ENCODE results near the gene GH2.
"Not testable (repeated sequence)": the region's sequence is repeated elsewhere in the genome, so short reads cannot be mapped to it uniquely, and the experiment has no call there.

Gene GH2

DNA sequence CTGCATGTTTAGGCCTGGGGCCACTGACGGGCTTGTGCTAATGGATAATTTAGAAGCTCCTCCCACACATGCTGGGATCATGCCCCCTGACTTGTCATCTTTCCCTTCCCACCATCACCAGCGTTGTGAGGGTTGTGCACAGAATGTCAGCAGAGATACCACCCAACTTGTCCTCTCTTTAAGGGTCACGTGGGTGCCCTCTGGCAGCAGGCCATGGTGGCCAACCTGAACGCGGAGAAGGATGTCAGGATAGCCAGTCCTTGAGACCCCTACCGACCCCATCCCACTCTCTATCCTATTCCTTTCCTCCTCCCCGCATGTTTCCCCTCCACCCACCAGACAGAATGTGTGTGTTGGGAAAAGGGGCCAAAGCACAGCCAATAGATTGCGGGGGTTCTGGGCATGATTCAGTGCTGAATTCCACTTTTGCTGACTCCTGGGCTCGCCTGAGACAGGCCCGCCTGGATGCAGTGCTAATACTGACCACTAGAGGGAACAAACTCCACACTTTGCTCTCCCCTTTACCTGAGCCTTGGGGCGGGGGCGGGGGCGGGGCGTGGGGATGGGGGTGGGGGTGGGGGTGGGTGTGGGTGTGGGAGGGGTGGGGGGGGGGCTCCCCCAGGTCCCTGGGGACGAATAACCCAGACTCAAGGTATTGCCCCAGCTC, at the start of gene GH2:
Gene GH2, minus strand, starts transcription at position 10 of the 667 bp plus-strand sequence. CDS start 143 bp downstream, outside the sequence.
- peak; percentile 64 for DNase-seq

DNA sequence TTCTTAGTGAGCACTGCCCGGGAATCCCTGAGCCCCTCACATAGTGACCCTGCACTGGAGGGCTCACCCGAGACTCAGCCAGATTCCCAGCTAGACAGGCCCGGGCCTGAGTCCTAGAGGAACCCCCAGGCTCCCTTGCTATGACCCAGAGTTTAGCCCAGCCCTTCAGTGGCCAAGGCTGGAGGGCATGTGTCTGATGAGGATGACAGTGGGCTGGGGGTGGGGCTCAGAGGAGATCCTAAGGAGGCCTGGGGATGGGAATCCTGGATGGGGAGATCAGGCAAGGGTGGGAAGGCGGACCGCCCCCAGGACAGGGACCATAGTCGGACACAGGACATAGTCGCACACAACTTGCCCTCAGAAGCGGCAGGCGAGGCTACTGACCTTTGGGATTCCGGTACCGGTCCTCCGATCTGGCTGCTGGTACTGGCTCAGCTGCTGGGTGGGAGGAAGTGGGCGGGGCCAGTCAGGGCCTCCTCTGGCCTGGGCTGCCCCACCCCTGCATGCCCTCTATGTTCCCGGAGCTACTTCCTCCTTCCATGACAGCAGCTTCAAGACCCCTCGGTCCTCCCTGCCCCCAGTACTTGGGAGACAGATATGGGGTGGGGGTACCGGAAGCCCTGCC, 49.3 kb upstream of the GH2 start:
- peak; percentile 46 for DNase-seq

DNA sequence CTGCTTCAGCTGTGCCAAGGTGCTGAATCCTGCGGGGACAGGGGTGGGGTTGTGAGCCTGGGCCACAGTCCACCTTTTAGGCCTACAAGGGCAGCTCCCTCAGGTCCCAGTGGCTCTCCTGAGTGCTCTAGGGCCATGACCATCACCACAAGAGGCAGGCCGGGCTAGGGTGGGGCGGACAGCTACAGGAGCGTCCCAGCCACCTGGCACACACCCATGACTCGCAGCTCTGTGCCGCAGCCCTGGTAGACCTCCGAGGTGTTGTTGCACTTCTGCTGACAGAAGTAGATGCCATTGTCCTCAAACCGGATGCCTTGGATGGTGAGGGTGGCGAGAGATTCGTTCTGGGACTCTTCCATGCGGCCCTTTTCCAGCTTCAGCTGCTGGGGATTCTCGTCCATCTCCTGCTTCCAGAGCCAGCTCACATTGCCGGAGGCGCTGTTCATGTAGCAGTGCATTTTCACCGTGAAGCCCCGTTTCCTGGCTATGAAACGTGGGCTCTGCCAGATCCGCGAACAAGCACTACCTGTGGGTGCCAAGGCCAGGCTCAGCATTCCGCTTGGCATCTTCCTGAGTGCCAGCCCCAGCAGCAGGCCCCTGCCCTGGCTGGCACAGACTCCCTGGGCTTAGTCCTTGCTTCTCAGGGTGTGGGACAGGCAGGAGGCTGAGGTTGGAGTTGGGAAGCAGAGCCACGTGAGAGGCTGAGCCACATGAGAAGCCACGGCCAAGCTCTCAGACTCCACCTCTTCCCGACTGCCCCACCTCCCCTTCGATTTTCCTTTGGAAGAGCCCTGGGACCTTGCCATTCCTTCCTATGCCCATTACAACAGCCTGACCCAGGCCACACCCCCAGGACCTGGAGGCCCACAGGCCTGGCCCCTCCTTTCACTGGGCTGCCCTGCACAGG, 48.4 kb upstream of the GH2 start:
- no peak for DNase-seq

DNA sequence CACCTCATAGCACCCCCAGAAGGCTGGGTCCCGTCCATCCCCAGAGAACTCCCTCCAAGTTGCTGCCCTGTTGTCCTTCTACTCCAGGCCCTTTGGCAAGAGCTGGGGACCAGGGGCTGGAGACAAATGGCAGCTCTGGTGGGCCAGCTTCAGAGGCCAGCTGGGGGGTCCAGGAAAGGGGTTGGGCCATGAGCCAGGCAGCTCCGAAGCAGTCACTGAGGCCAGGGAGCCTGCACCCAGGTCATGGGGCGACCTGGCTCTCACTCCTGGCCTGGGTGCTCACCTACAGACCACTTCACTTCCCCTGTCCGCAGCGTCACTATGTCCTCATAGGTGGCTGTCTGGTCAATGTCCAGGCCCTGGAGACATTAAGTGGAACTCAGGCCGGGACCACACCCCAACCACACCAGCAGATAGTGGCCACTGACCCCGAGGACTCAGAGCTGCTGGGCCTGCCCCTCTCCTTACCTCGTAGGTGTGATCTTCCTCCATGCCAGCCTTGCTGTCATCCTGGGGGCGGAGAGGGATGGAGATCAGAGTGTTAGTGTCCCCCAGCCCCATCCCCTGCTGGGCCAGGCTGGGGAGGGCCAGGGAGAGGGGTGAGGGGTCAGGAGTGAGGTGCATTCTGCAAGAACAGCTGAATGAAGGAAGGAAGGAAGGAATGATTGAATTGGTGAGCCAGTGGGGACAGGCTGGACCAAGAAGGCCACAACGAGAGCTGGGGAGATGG, 47.4 kb upstream of the GH2 start:
- DNase-seq, result no peak

DNA sequence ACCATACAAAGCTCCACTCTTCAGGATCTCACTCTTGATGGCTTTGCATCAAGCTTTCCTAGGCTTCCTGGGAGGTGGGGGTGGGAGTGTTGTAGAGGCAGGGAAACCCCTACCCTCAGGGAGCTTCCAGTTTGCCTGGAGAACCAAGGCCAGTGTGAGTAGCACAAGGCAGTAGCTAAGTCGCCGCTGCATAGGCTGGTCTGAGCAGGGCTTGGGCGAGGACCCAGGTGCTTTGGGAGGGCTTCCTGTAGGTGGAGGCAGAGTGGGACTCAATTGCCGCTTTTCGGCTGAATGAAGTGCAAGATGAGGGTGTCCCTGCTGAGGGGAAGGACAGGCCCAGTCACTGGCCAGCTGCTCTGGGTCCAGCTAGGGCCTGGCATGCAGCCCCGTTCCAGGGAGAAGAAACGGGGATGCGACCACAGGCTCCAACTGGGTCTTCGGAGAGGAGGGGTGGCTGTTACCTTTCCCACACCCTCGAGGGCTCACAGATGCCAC, 46.5 kb upstream of the GH2 start:
- DNase-seq, result no peak

DNA sequence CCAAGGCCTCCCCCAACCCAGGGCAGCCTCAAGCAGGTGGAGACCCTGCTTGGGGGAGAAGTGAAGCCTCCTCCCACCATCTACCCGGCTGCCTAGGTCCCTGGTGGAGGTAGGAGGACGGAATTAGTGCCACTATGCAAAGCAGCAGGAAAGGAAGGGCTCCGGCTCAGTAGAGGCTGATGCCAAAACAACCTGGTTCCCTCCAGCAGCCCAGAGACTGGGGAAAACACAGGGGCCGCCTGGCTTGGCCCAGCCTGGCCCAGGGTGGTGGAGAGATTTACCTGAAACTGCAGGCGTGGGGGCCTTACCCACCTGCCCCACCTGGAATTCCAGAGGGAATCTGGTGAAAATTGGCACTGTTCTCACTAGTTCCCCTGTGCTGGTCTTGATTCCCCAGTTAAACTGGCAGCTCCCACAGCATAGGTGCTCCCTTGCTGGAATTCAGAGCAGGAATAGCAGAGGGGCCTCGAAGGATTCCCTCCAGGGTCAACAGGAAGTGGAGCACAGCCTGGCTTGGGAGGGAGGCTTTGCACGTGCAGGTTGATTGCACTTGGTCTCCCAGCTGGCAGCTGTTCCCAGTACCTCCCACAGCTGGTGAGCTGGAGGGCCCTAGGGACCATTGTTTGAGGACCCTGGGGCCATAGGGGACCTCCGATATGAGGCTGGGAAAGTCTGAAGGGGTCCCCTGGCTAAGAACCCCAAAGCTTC, 45.9 kb upstream of the GH2 start:
- no peak for DNase-seq

DNA sequence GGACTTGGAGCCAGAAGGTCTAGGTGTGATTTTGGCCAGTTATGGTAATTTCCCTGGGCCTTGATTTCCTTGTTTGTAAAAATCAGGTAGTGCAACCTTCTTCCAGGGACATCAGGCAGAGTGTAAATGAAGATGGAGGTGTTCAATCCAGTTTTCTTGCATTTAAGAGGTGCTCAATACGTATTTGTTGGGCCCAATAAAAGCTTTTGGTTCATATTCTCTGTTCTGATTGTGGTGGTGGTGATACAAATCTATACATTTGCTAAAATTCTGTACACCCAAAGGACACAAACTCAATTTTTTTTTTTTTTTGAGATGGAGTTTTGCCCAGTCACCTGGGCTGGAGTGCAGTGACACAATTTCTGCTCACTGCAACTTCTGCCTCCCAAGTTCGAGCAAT, 44.4 kb upstream of the GH2 start:
- no peak for DNase-seq

DNA sequence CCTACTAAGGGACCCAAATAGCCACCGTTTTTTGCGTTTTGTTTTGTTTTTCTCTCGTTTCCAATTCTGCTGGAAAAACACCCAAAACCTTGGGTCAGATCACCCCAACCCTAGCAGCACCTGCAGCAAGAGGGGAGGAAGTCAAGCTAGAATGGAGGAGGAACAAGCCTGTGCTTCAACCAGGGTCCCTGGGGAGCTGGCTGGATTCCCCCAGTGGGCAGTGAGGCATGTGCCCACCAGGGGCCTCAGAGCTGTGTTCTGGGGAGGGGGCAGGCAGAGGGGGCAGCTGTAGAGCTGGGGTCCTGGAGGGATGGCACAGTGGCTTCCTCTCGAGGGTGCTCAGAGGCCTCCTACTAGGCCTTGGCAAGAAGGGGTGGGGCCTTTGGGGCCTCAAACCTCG, 43.9 kb upstream of the GH2 start:
- DNase-seq, result no peak

DNA sequence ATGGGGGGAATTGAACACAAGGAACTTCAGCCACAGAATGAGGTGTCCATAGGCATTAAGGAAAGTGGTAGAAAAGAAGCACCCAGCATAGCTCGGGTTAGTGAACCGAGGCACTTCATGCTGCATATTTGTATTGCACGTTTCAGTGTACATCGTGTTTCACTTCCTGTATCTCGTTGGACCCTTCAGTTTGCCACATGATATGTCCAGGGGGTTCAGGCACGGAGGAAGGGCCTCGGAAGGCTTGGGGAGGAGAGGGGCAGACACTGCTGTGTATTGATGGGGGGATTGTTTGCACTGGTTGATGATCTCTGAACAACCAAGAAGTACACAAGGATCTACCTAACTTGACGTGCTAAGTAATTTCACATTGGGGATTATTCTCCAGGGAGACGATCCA, 40.7 kb upstream of the GH2 start:
- DNase-seq, result not testable (repeated sequence)

DNA sequence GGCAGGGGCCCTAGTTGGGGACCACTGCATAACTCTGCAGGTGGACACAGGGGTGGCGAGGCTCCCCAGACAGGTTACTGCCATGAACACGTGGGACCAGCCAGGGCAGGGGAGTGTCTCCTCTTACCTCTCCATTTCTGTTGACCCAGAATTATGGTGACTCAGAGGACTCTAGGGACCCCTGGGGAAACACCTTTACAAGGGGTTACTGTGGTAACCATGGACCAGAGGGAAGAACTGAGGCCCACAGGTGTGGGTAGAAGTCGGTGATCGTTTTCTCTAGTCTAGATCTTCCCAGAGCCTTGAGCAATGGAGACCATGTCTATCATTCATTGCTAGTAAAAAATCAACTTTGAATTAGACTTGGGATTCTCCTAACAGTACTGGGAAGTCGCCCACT, 39.0 kb upstream of the GH2 start:
- not testable (repeated sequence) for DNase-seq

DNA sequence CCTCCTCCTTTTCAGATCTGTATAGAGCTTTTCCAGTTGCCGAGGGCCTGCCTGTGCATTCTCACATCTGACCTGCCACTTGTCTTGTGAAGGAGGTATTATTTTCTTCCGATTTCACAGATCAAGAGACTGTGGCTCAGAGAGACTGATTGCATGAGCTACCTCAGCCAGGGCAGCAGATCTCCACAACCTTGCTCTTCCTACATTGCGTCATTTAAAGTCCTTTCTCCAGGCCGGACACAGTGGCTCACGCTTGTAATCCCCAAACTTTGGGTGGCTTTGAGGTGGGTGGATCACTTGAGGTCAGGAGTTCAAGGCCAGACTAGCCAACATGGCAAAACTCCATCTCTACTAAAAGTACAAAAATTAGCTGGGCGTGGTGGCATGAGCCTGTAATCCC, 38.3 kb upstream of the GH2 start:
- DNase-seq, result not testable (repeated sequence)

DNA sequence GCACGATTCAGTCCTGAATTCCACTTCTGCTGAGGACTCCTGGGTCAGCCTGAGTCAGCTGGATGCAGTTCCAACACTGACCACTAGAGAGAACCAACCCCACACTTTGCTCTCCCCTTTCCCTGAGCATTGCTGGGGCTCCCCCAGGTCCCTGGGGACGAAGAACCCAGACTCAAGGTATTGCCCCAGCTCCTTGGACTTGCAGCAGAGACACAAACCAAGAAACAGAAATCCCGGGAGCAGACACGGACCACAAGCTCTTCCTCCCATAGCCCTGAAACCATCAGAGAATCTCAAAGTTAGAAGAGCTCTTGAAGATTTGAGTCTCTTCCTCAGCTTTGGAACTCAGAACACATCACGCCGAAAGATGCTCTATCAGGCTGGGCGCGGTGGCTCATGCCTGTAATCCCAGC, 37.6 kb upstream of the GH2 start:
- DNase-seq, result peak; percentile 61

DNA sequence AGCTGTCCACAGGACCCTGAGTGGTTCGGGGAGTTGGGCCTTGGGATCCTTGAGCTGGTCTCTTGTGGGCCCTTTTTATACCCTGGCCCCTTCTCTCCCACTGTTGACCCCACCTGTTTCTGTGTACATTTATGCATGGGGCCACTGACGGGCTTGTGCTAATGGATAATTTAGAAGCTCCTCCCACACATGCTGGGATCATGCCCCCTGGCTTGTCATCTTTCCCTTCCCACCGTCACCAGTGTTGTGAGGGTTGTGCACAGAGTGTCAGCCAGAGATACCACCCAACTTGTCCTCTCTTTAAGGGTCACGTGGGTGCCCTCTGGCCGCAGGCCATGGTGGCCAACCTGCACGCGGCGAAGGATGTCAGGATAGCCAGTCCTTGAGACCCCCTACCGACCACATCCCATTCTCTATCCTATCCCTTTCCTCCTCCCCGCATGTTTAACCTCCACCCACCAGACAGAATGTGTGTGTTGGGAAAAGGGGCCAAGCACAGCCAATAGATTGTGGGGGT, 37.1 kb upstream of the GH2 start, which contains the start of gene GH1:
Gene GH1, minus strand, starts transcription at position 51 of the 517 bp plus-strand sequence. CDS start 63 bp downstream, outside the sequence.
- DNase-seq, result not testable (repeated sequence)

DNA sequence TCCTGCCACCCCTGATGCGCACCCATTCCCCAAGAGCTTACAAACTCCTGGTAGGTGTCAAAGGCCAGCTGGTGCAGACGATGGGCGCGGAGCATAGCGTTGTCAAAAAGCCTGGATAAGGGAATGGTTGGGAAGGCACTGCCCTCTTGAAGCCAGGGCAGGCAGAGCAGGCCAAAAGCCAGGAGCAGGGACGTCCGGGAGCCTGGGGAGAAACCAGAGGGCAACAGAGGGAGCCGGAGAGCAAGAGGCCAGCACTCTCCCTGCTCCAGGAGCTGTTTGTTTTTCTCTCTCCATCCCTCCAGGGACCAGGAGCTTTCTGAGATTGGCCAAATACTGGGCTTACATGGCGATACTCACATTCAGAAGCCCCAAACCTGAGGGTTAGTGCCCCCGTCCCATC, 36.6 kb upstream of the GH2 start:
- DNase-seq, result no peak

DNA sequence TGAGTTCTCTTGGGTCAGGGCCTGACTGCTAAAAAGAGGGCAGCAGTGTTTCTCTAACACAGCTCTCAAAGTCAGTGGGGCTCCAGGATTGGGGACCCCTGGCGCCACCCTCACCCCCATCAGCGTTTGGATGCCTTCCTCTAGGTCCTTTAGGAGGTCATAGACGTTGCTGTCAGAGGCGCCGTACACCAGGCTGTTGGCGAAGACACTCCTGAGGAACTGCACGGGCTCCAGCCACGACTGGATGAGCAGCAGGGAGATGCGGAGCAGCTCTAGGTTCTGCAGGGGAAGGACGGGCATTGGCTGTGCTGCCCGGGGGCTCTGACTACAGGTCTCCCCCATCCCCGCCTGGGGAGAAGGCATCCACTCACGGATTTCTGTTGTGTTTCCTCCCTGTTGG, 35.9 kb upstream of the GH2 start:
- no peak for DNase-seq

DNA sequence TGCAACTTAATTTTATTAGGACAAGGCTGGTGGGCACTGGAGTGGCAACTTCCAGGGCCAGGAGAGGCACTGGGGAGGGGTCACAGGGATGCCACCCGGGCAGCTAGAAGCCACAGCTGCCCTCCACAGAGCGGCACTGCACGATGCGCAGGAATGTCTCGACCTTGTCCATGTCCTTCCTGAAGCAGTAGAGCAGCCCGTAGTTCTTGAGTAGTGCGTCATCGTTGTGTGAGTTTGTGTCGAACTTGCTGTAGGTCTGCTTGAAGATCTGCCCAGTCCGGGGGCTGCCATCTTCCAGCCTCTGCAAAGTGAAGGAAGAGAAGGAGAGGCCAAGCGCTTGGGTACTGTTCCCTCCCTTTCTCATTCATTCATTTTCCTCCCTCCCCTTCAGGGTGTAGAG, 35.5 kb upstream of the GH2 start:
- not testable (repeated sequence) for DNase-seq

DNA sequence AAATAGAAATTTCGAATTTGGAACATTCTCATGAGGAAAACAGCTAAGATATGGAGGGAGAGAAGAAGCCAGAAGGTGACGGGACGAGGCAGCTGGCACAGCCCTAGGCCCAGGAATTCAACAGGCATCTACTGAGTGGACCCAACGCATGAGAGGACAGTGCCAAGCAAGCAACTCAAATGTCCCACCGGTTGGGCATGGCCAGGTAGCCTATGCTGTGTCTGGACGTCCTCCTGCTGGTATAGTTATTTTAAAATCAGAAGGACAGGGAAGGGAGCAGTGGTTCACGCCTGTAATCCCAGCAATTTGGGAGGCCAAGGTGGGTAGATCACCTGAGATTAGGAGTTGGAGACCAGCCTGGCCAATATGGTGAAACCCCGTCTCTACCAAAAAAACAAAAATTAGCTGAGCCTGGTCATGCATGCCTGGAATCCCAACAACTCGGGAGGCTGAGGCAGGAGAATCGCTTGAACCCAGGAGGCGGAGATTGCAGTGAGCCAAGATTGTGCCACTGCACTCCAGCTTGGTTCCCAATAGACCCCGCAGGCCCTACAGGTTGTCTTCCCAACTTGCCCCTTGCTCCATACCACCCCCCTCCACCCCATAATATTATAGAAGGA, 34.9 kb upstream of the GH2 start:
- no peak for DNase-seq

DNA sequence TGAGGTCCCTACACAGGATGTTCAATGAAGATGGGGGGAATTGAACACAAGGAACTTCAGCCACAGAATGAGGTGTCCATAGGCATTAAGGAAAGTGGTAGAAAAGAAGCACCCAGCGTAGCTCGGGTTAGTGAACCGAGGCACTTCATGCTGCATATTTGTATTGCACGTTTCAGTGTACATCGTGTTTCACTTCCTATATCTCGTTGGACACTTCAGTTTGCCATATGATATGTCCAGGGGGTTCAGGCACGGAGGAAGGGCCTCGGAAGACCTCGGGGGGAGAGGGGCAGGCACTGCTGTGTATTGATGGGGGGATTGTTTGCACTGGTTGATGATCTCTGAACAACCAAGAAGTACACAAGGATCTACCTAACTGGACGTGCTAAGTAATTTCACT, 34.0 kb upstream of the GH2 start:
- DNase-seq, result not testable (repeated sequence)

DNA sequence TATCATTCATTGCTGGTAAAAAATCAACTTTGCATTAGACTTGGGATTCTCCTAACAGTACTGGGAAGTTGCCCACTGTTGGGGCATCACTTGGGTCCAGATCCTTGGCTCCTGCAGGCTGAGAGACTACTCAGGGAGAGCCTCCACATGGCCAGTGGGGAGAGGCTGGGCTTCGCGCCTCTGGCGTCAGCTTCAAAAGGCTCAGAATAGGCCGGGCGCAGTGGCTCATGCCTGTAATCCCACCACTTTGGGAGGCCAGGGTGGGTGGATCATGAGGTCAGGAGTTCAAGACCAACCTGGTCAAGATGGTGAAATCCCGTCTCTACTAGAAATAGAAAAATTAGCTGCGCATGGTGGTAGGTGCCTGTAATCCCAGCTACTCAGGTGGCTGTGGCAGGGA, 32.7 kb upstream of the GH2 start:
- no peak for DNase-seq

DNA sequence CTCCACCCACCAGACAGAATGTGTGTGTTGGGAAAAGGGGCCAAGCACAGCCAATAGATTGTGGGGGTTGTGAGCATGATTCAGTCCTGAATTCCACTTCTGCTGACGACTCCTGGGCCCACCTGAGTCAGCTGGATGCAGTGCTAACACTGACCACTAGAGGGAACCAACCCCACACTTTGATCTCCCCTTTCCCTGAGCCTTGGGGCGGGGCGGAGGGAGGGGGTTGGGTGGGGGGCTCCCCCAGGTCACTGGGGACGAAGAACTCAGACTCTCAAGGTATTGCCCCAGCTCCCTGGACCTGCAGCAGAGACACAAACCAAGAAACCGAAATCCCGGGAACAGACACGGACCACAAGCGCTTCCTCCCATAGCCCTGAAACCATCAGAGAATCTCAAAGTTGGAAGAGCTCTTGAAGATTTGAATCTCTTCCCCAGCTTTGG, 29.9 kb upstream of the GH2 start:
- DNase-seq, result peak; percentile 60

DNA sequence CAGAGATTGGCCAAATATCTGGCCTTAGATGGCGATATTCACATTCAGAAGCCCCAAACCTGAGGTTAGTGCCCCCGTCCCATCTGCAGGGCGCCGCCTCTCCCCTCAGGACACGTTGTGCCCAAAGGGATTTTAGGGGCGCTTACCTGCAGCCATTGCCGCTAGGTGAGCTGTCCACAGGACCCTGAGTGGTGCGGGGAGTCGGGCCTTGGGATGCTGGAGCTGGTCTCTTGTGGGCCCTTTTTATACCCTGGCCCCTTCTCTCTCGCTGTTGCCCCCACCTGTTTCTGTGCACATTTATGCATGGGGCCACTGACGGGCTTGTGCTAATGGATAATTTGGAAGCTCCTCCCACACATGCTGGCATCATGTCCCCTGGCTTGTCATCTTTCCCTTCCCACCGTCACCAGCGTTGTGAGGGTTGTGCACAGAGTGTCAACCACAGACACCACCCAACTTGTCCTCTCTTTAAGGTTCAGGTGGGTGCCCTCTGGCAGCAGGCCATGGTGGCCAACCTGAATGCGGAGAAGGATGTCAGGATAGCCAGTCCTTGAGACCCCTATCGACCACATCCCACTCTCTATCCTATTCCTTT, 29.4 kb upstream of the GH2 start, which contains the start of gene CSHL1:
Gene CSHL1, minus strand, starts transcription at position 218 of the 595 bp plus-strand sequence. Its CDS starts 62 bp downstream, at position 156.
- no peak for DNase-seq

Measured in OCI-M1 (cell line).